Activated CD8-positive, alpha-beta memory T cell treated with anti-CD3 and anti-CD28 coated beads, Interleukin-2, amount 10 ng/mL, durations not matched to agents 7 days and 5 days (primary cell): ENCODE results near the gene DACT2. TPM values are rescaled to one million over a fixed set of nuclear protein-coding genes. Genes with fewer than 3 reads are reported as not detected.
"Not testable (repeated sequence)": the region's sequence is repeated elsewhere in the genome, so short reads cannot be mapped to it uniquely, and the experiment has no call there.

ENCODE experiments used
- ATAC-seq: fragments of 150-1000 bp; cut with Tn5 transposase; one replicate; pipeline ENCODE4 v1.10.0; 2021; ENCODE audit warnings: moderate library complexity
- CTCF ChIA-PET: fragments of 350-600 bp; sonication (Branson Sonifier 250); formaldehyde crosslinking; loops from one replicate; lab custom pipeline; 2021; ENCODE audit warnings: antibody characterized with exemption; lab: Charles Lee
- DNase-seq: peaks from one replicate; pipeline ENCODE4 v3.0.0-alpha.2; 2020
- H3K27ac Mint-ChIP-seq: one replicate; pipeline ENCODE4 v1.8.0; 2021; ENCODE audit warnings: mild to moderate bottlenecking, mixed read lengths
- H3K27me3 Mint-ChIP-seq: one replicate; pipeline ENCODE4 v1.8.0; 2021; ENCODE audit warnings: mixed read lengths
- H3K36me3 Mint-ChIP-seq: one replicate; pipeline ENCODE4 v1.8.0; 2021; ENCODE audit warnings: mild to moderate bottlenecking, mixed read lengths
- H3K4me1 Mint-ChIP-seq: one replicate; pipeline ENCODE4 v1.8.0; 2021; ENCODE audit warnings: mixed read lengths
- H3K4me3 Mint-ChIP-seq: one replicate; pipeline ENCODE4 v1.8.0; 2021; ENCODE audit warnings: mild to moderate bottlenecking, moderate library complexity, mixed read lengths
- H3K9me3 Mint-ChIP-seq: one replicate; pipeline ENCODE4 v1.8.0; 2022; ENCODE audit warnings: low read depth, mixed read lengths
- total RNA-seq, 2 experiments: library from RNA; stranded (reverse); gene quantifications; one replicate each; pipeline ENCODE4 v1.2.3, GENCODE V29; 2021

Gene DACT2
- total RNA-seq, 2 experiments from 2014 or later = 0.91 TPM; not detected in 1

GRCh38 chr6:168326294-168327261 is 7.0 kb upstream of the DACT2 start:
- Mint-ChIP-seq H3K27ac (no peak overlapping the region), H3K27me3 (peaks cover 18% of the 10 kb centered on the region), H3K9me3 (peaks cover 2% of the 10 kb centered on the region), H3K36me3 (no peaks in the 10 kb centered on the region), H3K4me3 (no peak overlapping the region), H3K4me1 (no peaks in the 10 kb centered on the region)
- CTCF ChIA-PET = interaction anchor here (1.0 kb wide), 1 partner anchor 25 kb away, joined by 3 read pairs; no protein-coding TSS in a partner anchor
- DNase-seq (no peak), ATAC-seq (no peak)

- H3K9me3 Mint-ChIP-seq = peaks cover 2% of the 10 kb centered on the region
- peaks cover 44% of the 10 kb centered on the region for H3K27me3 Mint-ChIP-seq
- no peak for ATAC-seq
- CTCF ChIA-PET = no interaction called here
- no peak for DNase-seq
- no peak overlapping the region for H3K4me3 Mint-ChIP-seq
- H3K27ac Mint-ChIP-seq = no peak overlapping the region
- no peaks in the 10 kb centered on the region for H3K4me1 Mint-ChIP-seq
- H3K36me3 Mint-ChIP-seq = no peaks in the 10 kb centered on the region
These were observed 3.4 kb upstream of the DACT2 start for GRCh38 chr6:168322966-168323365.

GRCh38 chr6:168320634-168321033 is 1.1 kb upstream of the DACT2 start:
- no peaks in the 10 kb centered on the region for H3K9me3 Mint-ChIP-seq
- DNase-seq (no peak), ATAC-seq (no peak)
- H3K36me3 Mint-ChIP-seq = no peaks in the 10 kb centered on the region
- H3K27ac Mint-ChIP-seq = no peak overlapping the region
- no peaks in the 10 kb centered on the region for H3K4me1 Mint-ChIP-seq
- H3K27me3 Mint-ChIP-seq = peaks cover 42% of the 10 kb centered on the region
- CTCF ChIA-PET = interaction anchor here (0.6 kb wide), 1 partner anchor 17 kb away, joined by 3 read pairs; no protein-coding TSS in a partner anchor
- no peak overlapping the region for H3K4me3 Mint-ChIP-seq

GRCh38 chr6:168318579-168319278 is 848 bp downstream of the DACT2 start:
- H3K36me3 Mint-ChIP-seq = no peaks in the 10 kb centered on the region
- H3K27me3 Mint-ChIP-seq = peaks cover 47% of the 10 kb centered on the region
- no peak overlapping the region for H3K4me3 Mint-ChIP-seq
- no peak overlapping the region for H3K27ac Mint-ChIP-seq
- DNase-seq = no peak
- no peaks in the 10 kb centered on the region for H3K9me3 Mint-ChIP-seq
- CTCF ChIA-PET = no interaction called here
- H3K4me1 Mint-ChIP-seq = no peaks in the 10 kb centered on the region
- no peak for ATAC-seq

- no peaks in the 10 kb centered on the region for H3K9me3 Mint-ChIP-seq
- no peaks in the 10 kb centered on the region for H3K4me1 Mint-ChIP-seq
- H3K27me3 Mint-ChIP-seq = peaks cover 48% of the 10 kb centered on the region
- no peak overlapping the region for H3K4me3 Mint-ChIP-seq
- H3K36me3 Mint-ChIP-seq = no peaks in the 10 kb centered on the region
- no peak overlapping the region for H3K27ac Mint-ChIP-seq
- no peak for ATAC-seq
- no peak for DNase-seq
- CTCF ChIA-PET = no interaction called here
These were observed 1.5 kb downstream of the DACT2 start for GRCh38 chr6:168318090-168318489.

GRCh38 chr6:168315596-168315995 is 4.0 kb downstream of the DACT2 start:
- Mint-ChIP-seq H3K4me3 (no peak overlapping the region), H3K27me3 (peaks cover 32% of the 10 kb centered on the region), H3K4me1 (no peaks in the 10 kb centered on the region), H3K9me3 (no peaks in the 10 kb centered on the region), H3K27ac (no peak overlapping the region), H3K36me3 (no peaks in the 10 kb centered on the region)
- ATAC-seq (no peak), DNase-seq (no peak)
- CTCF ChIA-PET = no interaction called here

GRCh38 chr6:168314948-168315347 is 4.6 kb downstream of the DACT2 start:
- no peak for ATAC-seq
- Mint-ChIP-seq H3K27ac (no peak overlapping the region), H3K4me3 (no peak overlapping the region), H3K27me3 (peaks cover 28% of the 10 kb centered on the region), H3K9me3 (no peaks in the 10 kb centered on the region), H3K36me3 (no peaks in the 10 kb centered on the region), H3K4me1 (no peaks in the 10 kb centered on the region)
- no peak for DNase-seq
- CTCF ChIA-PET = no interaction called here

- no peak for DNase-seq
- CTCF ChIA-PET = no interaction called here
- Mint-ChIP-seq H3K9me3 (no peaks in the 10 kb centered on the region), H3K36me3 (no peaks in the 10 kb centered on the region), H3K27ac (no peak overlapping the region), H3K4me1 (no peaks in the 10 kb centered on the region), H3K27me3 (peaks cover 26% of the 10 kb centered on the region), H3K4me3 (no peak overlapping the region)
- ATAC-seq = no peak
These were observed 5.6 kb downstream of the DACT2 start for GRCh38 chr6:168314021-168314420.

- ATAC-seq = no peak
- Mint-ChIP-seq H3K27me3 (peaks cover 21% of the 10 kb centered on the region), H3K27ac (no peak overlapping the region), H3K4me3 (no peak overlapping the region), H3K9me3 (no peaks in the 10 kb centered on the region), H3K36me3 (no peaks in the 10 kb centered on the region), H3K4me1 (no peaks in the 10 kb centered on the region)
- DNase-seq = no peak
- CTCF ChIA-PET = no interaction called here
These were observed 6.1 kb downstream of the DACT2 start for GRCh38 chr6:168313431-168314011.

- CTCF ChIA-PET = interaction anchor here (0.7 kb wide), 1 partner anchor 196 kb away, joined by 3 read pairs; no protein-coding TSS in a partner anchor
- H3K27ac Mint-ChIP-seq, H3K4me1 Mint-ChIP-seq, H3K9me3 Mint-ChIP-seq, H3K4me3 Mint-ChIP-seq, DNase-seq, H3K36me3 Mint-ChIP-seq, ATAC-seq: not testable (repeated sequence)
- peaks cover 15% of the 10 kb centered on the region for H3K27me3 Mint-ChIP-seq
These were observed 7.5 kb downstream of the DACT2 start for GRCh38 chr6:168312125-168312507.

- Mint-ChIP-seq H3K36me3 (no peaks in the 10 kb centered on the region), H3K27ac (no peak overlapping the region), H3K4me1 (no peaks in the 10 kb centered on the region), H3K4me3 (no peak overlapping the region), H3K9me3 (no peaks in the 10 kb centered on the region), H3K27me3 (peaks cover 15% of the 10 kb centered on the region)
- DNase-seq (no peak), ATAC-seq (no peak)
- CTCF ChIA-PET = interaction anchor here (0.7 kb wide), 1 partner anchor 197 kb away, joined by 3 read pairs; no protein-coding TSS in a partner anchor
These were observed 8.0 kb downstream of the DACT2 start for GRCh38 chr6:168311410-168312124.

GRCh38 chr6:168310945-168311344 is 8.6 kb downstream of the DACT2 start:
- H3K4me1 Mint-ChIP-seq = no peaks in the 10 kb centered on the region
- H3K9me3 Mint-ChIP-seq = no peaks in the 10 kb centered on the region
- CTCF ChIA-PET = no interaction called here
- ATAC-seq (no peak), DNase-seq (no peak)
- H3K4me3 Mint-ChIP-seq = no peak overlapping the region
- no peaks in the 10 kb centered on the region for H3K36me3 Mint-ChIP-seq
- H3K27me3 Mint-ChIP-seq = peaks cover 15% of the 10 kb centered on the region
- no peak overlapping the region for H3K27ac Mint-ChIP-seq

- Mint-ChIP-seq H3K27me3 (peaks cover 11% of the 10 kb centered on the region), H3K4me1 (no peaks in the 10 kb centered on the region), H3K9me3 (no peaks in the 10 kb centered on the region), H3K36me3 (no peaks in the 10 kb centered on the region), H3K27ac (no peak overlapping the region), H3K4me3 (no peak overlapping the region)
- DNase-seq = no peak
- CTCF ChIA-PET = no interaction called here
- ATAC-seq = no peak
These were observed 9.2 kb downstream of the DACT2 start for GRCh38 chr6:168310403-168310802.
